ENCODE results near the gene ETS2.

DNA sequence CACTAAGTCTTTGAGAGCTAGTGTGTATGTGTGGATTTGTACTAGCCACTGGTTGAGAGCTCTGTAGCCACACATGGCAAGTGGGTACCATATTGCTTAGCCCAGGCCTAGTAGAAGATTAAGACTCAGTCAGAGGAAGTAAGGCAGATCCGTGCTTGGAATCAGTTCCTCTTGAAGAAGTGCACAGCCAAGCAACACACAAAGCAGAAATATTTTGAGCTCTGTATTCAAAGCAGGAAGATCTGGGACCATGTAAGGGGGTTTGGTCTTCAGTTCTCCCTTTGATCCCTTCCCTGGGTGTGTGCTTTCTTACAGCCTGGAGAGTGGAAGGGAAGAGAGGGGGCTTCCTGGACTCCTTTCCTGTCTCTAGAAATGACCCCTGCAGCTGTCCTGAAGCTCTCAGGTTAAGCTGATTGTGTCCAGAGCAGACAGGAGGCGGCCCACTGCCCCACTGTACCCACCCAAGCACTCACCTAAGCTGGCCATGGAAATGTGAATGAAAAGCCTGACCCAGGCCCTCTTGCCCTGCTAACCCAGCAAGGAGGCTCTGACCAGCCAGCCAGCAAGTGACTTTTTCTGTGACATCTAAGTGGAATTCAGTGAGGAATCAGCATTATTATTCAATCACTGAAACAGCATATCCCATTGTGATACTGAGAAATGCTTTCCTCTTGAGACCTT, 3.6 kb downstream of the ETS2 start:
- TF ChIP-seq, protein P1, sequence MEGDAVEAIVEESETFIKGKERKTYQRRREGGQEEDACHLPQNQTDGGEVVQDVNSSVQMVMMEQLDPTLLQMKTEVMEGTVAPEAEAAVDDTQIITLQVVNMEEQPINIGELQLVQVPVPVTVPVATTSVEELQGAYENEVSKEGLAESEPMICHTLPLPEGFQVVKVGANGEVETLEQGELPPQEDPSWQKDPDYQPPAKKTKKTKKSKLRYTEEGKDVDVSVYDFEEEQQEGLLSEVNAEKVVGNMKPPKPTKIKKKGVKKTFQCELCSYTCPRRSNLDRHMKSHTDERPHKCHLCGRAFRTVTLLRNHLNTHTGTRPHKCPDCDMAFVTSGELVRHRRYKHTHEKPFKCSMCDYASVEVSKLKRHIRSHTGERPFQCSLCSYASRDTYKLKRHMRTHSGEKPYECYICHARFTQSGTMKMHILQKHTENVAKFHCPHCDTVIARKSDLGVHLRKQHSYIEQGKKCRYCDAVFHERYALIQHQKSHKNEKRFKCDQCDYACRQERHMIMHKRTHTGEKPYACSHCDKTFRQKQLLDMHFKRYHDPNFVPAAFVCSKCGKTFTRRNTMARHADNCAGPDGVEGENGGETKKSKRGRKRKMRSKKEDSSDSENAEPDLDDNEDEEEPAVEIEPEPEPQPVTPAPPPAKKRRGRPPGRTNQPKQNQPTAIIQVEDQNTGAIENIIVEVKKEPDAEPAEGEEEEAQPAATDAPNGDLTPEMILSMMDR (IDR thresholded peaks at IDR 0.05): no peak
- TF ChIP-seq POLR2A (IDR thresholded peaks at IDR 0.05): no peak

All from ovary (tissue), 3 donors.